GM18505 (cell line): ENCODE measurements around the gene HMG20B.

ENCODE experiments used
- ATAC-seq: cut with Tn5 transposase; IDR thresholded peaks from one replicate; pipeline ENCODE4 v1.9.1; 2021; ENCODE audit not compliant: unreplicated experiment
- POLR2A ChIP-seq: IDR thresholded peaks from 4 replicates; pipeline ENCODE4 v1.6.1; 2011; ENCODE audit warnings: borderline replicate concordance; ENCODE audit not compliant: insufficient read depth, insufficient read length; ENCODE audit errors: extremely low read depth

HMG20B gene

DNA sequence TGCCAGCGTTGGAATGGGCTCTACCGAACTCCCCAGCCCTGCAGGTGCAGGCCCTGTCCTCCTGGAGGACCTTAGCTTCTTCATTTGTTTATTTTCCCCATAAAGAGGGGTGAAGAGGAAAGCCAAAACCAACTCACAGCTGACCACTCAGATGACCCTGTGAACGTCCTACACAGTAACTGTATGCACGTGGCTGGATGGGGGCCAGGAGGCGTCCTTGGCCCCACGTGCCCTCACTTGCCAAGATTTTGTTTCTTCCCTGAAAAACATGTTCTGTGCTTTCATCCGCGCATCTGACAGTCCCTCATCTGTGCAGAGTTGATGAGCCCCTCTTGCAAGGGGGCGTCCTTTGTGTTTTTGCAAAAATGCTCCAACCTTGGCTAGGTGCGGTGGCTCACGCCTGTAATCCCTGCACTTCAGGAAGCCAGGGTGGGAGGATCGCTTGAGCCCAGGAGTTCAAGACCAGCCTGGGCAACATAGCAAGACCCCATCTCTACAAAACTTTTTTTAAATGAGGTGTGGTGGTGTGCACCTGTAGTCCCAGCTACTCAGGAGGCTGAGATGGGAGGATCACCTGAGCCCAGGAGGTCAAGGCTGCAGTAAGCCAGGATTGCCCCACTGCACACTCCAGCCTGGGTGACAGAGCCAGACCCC, 39.1 kb upstream of the HMG20B start:
- TF ChIP-seq POLR2A = no peak
- ATAC-seq = no peak

- no peak for TF ChIP-seq POLR2A
- no peak for ATAC-seq
These were observed 38.1 kb upstream of the HMG20B start for GRCh38 chr19:3534375-3535234.

DNA sequence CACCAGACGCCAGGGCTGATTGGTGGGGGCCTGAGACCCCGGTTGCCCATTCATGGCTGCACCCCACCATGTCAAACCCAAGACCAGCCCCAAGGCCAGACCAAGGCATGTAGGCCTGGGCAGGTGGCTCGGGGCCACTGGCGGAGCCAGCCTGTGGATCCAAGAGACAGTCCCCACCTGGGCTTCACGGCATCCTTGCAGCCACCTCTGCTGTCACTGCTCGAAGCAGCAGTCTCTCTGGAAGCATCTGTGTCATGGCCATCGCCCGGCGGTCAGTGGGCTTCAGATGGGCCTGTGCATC, 37.6 kb upstream of the HMG20B start:
- TF ChIP-seq POLR2A = no peak
- no peak for ATAC-seq

DNA sequence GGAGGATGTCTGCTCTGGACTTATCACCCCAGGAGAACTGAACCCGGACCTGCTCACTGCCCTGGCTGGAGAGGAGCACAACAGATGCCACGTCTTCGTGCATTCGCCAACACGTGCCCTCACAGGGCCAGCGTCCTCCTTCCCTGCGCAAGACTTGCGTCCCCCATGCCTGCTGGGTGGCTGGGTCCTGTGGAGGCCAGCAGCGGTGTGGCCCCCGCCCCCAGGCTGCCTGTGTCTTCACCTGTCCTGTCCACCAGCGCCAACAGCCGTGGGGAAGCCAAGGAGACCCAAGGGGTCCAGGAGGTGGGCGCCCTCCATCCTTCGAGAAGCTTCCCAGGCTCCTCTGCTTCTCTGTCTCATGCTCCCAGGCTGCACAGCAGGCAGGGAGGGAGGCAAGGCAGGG, 37.2 kb upstream of the HMG20B start:
- ATAC-seq = no peak
- TF ChIP-seq POLR2A = no peak

DNA sequence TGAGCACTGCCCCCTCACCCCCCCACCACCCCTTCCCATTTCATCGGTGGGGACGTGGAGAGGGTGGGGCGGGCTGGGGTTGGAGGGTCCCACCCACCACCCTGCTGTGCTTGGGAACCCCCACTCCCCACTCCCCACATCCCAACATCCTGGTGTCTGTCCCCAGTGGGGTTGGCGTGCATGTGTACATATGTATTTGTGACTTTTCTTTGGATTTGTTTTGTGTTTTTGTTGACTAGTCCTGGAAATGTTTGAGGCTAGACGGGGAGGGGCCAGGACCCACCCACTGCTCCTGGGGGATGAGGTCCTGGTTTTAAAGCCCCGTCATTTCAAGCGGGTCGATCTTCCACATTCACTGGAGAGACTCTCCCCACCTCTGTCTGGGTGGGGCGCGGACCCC, 36.8 kb upstream of the HMG20B start:
- TF ChIP-seq POLR2A = no peak
- no peak for ATAC-seq

- no peak for TF ChIP-seq POLR2A
- no peak for ATAC-seq
These were observed 36.2 kb upstream of the HMG20B start for GRCh38 chr19:3536429-3537100.

DNA sequence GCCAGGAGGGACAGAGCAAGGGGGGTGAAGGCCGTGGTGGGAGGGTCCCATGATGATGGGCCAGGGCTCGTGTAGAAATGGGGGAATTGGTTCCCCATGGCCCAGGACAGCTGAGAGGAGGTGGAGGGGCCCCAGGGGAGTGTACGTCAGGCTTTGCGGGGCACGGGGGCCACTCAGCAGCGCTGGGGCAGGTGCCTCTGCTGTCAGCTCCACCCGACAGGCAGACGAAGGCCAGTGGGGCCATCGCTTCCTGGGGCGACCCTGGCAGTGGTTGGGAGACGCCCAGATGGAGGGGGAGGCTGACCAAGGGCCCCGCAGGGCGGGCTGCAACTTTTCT, 35.7 kb upstream of the HMG20B start:
- ATAC-seq = no peak
- no peak for TF ChIP-seq POLR2A

- no peak for ATAC-seq
- TF ChIP-seq POLR2A = no peak
These were observed 35.1 kb upstream of the HMG20B start for GRCh38 chr19:3537438-3538240.

DNA sequence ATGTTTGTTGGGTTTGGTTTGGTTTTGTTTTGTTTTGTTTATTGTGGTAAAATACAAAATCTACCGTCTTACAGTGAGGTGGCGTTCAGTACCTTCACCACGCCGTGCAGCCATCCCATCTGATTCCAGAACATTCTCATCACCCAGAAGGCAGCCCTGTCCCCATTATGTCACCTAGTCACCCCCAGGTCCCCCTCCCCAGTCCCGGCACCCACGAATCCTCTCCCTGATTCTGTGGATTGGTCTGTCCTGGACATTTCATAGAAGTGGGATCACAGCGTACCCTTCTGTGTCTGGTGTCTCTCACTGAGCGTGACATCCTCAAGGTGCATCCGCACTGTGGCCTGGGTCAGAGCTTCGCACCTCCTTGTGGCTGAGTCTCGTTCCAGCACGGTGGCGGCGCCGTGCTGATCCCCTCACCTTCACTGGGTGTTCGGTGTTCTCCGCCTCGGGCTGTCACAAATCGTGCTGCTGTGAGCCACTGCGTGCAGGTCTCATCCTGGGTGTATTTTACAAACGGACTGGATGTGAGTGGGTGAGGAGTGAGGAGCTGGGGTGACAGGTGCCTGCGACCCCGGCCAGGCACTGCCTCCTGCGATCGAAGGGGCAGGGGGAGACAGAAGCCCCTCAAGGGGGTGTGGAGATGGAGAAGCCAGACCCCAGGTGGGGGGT, 34.4 kb upstream of the HMG20B start:
- no peak for ATAC-seq
- no peak for TF ChIP-seq POLR2A

DNA sequence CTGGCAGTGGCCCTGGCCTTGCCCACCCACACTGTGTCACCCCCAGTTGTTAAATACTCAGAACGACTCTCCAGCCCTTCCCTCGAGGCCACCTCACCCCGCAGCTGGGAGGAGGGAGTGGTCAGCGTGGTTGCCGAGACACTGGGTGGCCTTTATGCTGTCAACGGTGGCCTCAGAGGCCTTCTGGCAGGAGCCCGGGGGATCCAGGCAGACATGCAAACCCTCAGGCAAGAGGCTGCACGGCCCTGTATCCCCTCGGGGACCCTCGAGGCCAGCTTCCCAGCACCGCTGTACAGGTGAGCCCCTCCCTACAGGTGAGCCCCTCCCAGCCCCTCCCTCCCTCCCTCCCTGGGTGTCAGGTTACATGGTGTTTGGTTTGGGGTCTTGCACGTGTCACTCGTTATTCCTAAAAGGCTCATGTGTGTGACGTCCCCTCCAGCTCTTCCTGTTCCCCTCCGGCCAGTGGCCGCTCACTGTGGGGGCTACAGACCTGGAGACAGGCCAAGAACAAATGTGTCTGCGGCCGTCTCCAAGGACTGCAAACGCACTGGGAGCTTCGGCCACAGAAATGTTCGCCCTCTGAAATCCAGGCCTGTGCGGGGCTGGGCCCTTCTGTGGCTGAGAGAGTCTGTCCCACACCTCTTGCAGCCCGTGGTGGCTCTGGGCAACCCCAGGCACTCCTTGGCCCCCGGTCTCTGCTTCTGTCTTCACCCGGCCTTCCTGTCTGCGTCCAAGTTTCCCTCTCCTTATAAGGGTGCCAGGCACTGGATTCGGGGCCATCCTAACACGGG, 33.6 kb upstream of the HMG20B start, which contains the start of gene TEKTIP1:
Gene TEKTIP1, plus strand, starts transcription at position 210 of the 791 bp plus-strand sequence. Its CDS starts 4 bp downstream, at position 214.
- no peak for TF ChIP-seq POLR2A
- no peak for ATAC-seq

DNA sequence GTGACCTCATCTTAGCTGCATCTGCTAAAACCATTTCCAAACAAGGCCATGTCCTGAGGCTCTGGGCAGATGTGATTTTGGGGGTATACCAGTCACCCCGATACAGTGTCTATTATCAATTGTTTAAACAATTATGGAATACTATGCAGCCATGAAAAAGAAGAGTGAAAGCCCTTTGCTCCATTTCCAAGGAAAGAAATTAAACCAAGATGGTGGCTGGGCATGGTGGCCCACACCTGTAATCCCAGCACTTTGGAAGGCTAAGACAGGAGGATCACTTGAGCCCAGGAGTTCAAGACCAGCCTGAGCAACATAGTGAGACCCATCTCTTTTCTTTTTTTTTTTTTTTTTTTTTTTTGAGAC, 33.0 kb upstream of the HMG20B start:
- ATAC-seq = no peak
- no peak for TF ChIP-seq POLR2A

DNA sequence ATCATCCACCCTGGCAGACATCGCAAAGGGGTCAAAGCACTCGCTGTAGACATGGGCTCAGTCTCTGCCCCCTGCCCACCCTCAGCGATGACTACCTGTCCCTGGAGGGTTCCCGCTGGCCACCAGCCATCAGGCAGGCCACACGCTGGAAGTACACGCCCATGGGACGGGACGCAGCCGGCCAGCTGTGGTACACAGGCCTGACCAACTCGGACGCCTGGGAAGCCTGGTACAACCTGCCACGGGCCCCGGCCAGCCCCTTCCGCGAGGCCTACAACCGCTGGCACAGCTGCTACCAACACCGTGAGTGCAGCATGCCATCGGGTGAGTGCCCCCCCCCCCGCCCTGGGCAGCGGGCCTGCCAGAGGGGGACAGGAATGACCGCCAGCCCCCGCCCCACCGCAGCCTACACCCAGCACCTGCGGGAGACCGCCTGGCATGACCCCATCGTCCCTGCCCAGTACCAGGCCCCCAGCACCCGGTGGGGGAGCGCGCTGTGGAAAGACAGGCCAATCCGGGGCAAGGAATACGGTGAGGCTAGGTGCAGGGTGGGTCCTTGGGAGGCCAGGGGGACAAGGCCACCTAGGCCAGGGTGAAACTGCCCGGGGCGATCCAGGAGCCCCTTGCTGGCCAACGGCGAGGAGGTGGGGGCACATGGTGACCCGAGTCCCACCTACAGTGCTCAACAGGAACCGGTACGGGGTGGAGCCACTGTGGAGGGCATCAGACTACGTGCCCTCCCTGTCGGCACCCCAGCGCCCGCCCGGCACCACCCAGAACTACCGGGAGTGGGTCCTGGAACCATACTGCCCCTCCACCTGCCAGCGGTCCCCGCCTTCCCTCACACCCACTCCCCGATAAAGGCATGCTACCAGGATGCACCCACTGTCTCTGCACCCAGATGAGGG, 29.3 kb upstream of the HMG20B start:
- no peak for ATAC-seq
- TF ChIP-seq POLR2A = no peak

- TF ChIP-seq POLR2A = no peak
- no peak for ATAC-seq
These were observed 28.7 kb upstream of the HMG20B start for GRCh38 chr19:3544058-3544376.
